ENCODE data around the gene OXER1.

Gene OXER1

GRCh38 chr2:42762155-42762554 is 1.8 kb downstream of the OXER1 start:
- TF ChIP-seq SUZ12 (IDR thresholded peaks at IDR 0.05; ENCODE audit: extremely low read depth, insufficient read depth, insufficient read length) (no peak), ZNF274 (IDR thresholded peaks at IDR 0.05; ENCODE audit: low read depth, low read length) (no peak), YY1 (IDR thresholded peaks at IDR 0.05; ENCODE audit: insufficient read depth, insufficient read length) (no peak)
- H3K36me3 ChIP-seq (ENCODE audit: insufficient read depth, insufficient read length, low read length) = no peaks in the 10 kb centered on the region
- no peak overlapping the region for H3K9ac ChIP-seq (ENCODE audit: insufficient read length, low read depth)
- DNase-seq (ENCODE audit: low read depth, low spot score) = no peak
- no peaks in the 10 kb centered on the region for H3K27me3 ChIP-seq (ENCODE audit: insufficient read depth, insufficient read length)
- no peak overlapping the region for H3K4me3 ChIP-seq (ENCODE audit: insufficient read length, low read depth)
- peaks cover 12% of the 10 kb centered on the region for H3K4me1 ChIP-seq (ENCODE audit: insufficient read depth, insufficient read length)
- no peaks in the 10 kb centered on the region for H3K9me3 ChIP-seq (ENCODE audit: insufficient read depth, low read length)

GRCh38 chr2:42761554-42761953 is 2.4 kb downstream of the OXER1 start:
- H3K4me1 ChIP-seq (ENCODE audit: insufficient read depth, insufficient read length) = peaks cover 13% of the 10 kb centered on the region
- no peak for TF ChIP-seq SUZ12 (IDR thresholded peaks at IDR 0.05; ENCODE audit: extremely low read depth, insufficient read depth, insufficient read length)
- no peak for TF ChIP-seq ZNF274 (IDR thresholded peaks at IDR 0.05; ENCODE audit: low read depth, low read length)
- TF ChIP-seq YY1 (IDR thresholded peaks at IDR 0.05; ENCODE audit: insufficient read depth, insufficient read length) = no peak
- H3K9ac ChIP-seq (ENCODE audit: insufficient read length, low read depth) = no peak overlapping the region
- no peak overlapping the region for H3K4me3 ChIP-seq (ENCODE audit: insufficient read length, low read depth)
- H3K9me3 ChIP-seq (ENCODE audit: insufficient read depth, low read length) = no peaks in the 10 kb centered on the region
- no peaks in the 10 kb centered on the region for H3K36me3 ChIP-seq (ENCODE audit: insufficient read depth, insufficient read length, low read length)
- no peaks in the 10 kb centered on the region for H3K27me3 ChIP-seq (ENCODE audit: insufficient read depth, insufficient read length)
- DNase-seq (ENCODE audit: low read depth, low spot score) = no peak

GRCh38 chr2:42758751-42759150 is 5.2 kb downstream of the OXER1 start:
- no peak for DNase-seq (ENCODE audit: low read depth, low spot score)
- Histone ChIP-seq H3K36me3 (ENCODE audit: insufficient read depth, insufficient read length, low read length) (no peaks in the 10 kb centered on the region), H3K4me3 (ENCODE audit: insufficient read length, low read depth) (no peak overlapping the region), H3K4me1 (ENCODE audit: insufficient read depth, insufficient read length) (peaks cover 17% of the 10 kb centered on the region), H3K9me3 (ENCODE audit: insufficient read depth, low read length) (no peaks in the 10 kb centered on the region), H3K27me3 (ENCODE audit: insufficient read depth, insufficient read length) (no peaks in the 10 kb centered on the region), H3K9ac (ENCODE audit: insufficient read length, low read depth) (no peak overlapping the region)
- no peak for TF ChIP-seq SUZ12 (IDR thresholded peaks at IDR 0.05; ENCODE audit: extremely low read depth, insufficient read depth, insufficient read length)
- no peak for TF ChIP-seq YY1 (IDR thresholded peaks at IDR 0.05; ENCODE audit: insufficient read depth, insufficient read length)
- no peak for TF ChIP-seq ZNF274 (IDR thresholded peaks at IDR 0.05; ENCODE audit: low read depth, low read length)

- Histone ChIP-seq H3K9ac (ENCODE audit: insufficient read length, low read depth) (no peak overlapping the region), H3K9me3 (ENCODE audit: insufficient read depth, low read length) (no peaks in the 10 kb centered on the region), H3K4me3 (ENCODE audit: insufficient read length, low read depth) (no peak overlapping the region), H3K4me1 (ENCODE audit: insufficient read depth, insufficient read length) (peaks cover 15% of the 10 kb centered on the region), H3K27me3 (ENCODE audit: insufficient read depth, insufficient read length) (no peaks in the 10 kb centered on the region), H3K36me3 (ENCODE audit: insufficient read depth, insufficient read length, low read length) (no peaks in the 10 kb centered on the region)
- DNase-seq (ENCODE audit: low read depth, low spot score) = no peak
- TF ChIP-seq ZNF274 (IDR thresholded peaks at IDR 0.05; ENCODE audit: low read depth, low read length) (no peak), SUZ12 (IDR thresholded peaks at IDR 0.05; ENCODE audit: extremely low read depth, insufficient read depth, insufficient read length) (no peak), YY1 (IDR thresholded peaks at IDR 0.05; ENCODE audit: insufficient read depth, insufficient read length) (no peak)
Measured at GRCh38 chr2:42757981-42758740, 5.8 kb downstream of the OXER1 start.

GRCh38 chr2:42756966-42757513 is 6.9 kb downstream of the OXER1 start:
- DNase-seq (ENCODE audit: low read depth, low spot score) = no peak
- no peaks in the 10 kb centered on the region for H3K9me3 ChIP-seq (ENCODE audit: insufficient read depth, low read length)
- H3K36me3 ChIP-seq (ENCODE audit: insufficient read depth, insufficient read length, low read length) = no peaks in the 10 kb centered on the region
- H3K4me3 ChIP-seq (ENCODE audit: insufficient read length, low read depth) = no peak overlapping the region
- peaks cover 15% of the 10 kb centered on the region for H3K4me1 ChIP-seq (ENCODE audit: insufficient read depth, insufficient read length)
- H3K9ac ChIP-seq (ENCODE audit: insufficient read length, low read depth) = no peak overlapping the region
- no peak for TF ChIP-seq ZNF274 (IDR thresholded peaks at IDR 0.05; ENCODE audit: low read depth, low read length)
- TF ChIP-seq YY1 (IDR thresholded peaks at IDR 0.05; ENCODE audit: insufficient read depth, insufficient read length) = no peak
- TF ChIP-seq SUZ12 (IDR thresholded peaks at IDR 0.05; ENCODE audit: extremely low read depth, insufficient read depth, insufficient read length) = no peak
- H3K27me3 ChIP-seq (ENCODE audit: insufficient read depth, insufficient read length) = no peaks in the 10 kb centered on the region

GRCh38 chr2:42756150-42756775 is 7.7 kb downstream of the OXER1 start:
- peaks cover 11% of the 10 kb centered on the region for H3K4me1 ChIP-seq (ENCODE audit: insufficient read depth, insufficient read length)
- no peak for DNase-seq (ENCODE audit: low read depth, low spot score)
- no peaks in the 10 kb centered on the region for H3K27me3 ChIP-seq (ENCODE audit: insufficient read depth, insufficient read length)
- no peak overlapping the region for H3K9ac ChIP-seq (ENCODE audit: insufficient read length, low read depth)
- no peaks in the 10 kb centered on the region for H3K36me3 ChIP-seq (ENCODE audit: insufficient read depth, insufficient read length, low read length)
- H3K9me3 ChIP-seq (ENCODE audit: insufficient read depth, low read length) = no peaks in the 10 kb centered on the region
- TF ChIP-seq SUZ12 (IDR thresholded peaks at IDR 0.05; ENCODE audit: extremely low read depth, insufficient read depth, insufficient read length) (no peak), ZNF274 (IDR thresholded peaks at IDR 0.05; ENCODE audit: low read depth, low read length) (no peak), YY1 (IDR thresholded peaks at IDR 0.05; ENCODE audit: insufficient read depth, insufficient read length) (no peak)
- H3K4me3 ChIP-seq (ENCODE audit: insufficient read length, low read depth) = no peak overlapping the region

GRCh38 chr2:42755191-42755880 is 8.6 kb downstream of the OXER1 start:
- no peak for DNase-seq (ENCODE audit: low read depth, low spot score)
- Histone ChIP-seq H3K9me3 (ENCODE audit: insufficient read depth, low read length) (no peaks in the 10 kb centered on the region), H3K36me3 (ENCODE audit: insufficient read depth, insufficient read length, low read length) (no peaks in the 10 kb centered on the region), H3K4me3 (ENCODE audit: insufficient read length, low read depth) (no peak overlapping the region), H3K27me3 (ENCODE audit: insufficient read depth, insufficient read length) (no peaks in the 10 kb centered on the region), H3K4me1 (ENCODE audit: insufficient read depth, insufficient read length) (peaks cover 11% of the 10 kb centered on the region), H3K9ac (ENCODE audit: insufficient read length, low read depth) (peak overlapping the region; percentile 50)
- no peak for TF ChIP-seq YY1 (IDR thresholded peaks at IDR 0.05; ENCODE audit: insufficient read depth, insufficient read length)
- TF ChIP-seq SUZ12 (IDR thresholded peaks at IDR 0.05; ENCODE audit: extremely low read depth, insufficient read depth, insufficient read length) = no peak
- no peak for TF ChIP-seq ZNF274 (IDR thresholded peaks at IDR 0.05; ENCODE audit: low read depth, low read length)

Data from NT2/D1 (cell line).